Muscle of leg (tissue), 11 donors: ENCODE results near the gene MUSTN1. TPM values are rescaled to one million over a fixed set of nuclear protein-coding genes. Genes with fewer than 3 reads are reported as not detected.

Experiments
- DNase-seq: peaks from one replicate; pipeline ENCODE4 v3.0.0; 2013
- H3K27ac ChIP-seq: one replicate; pipeline ENCODE4 v1.5.1; 2013; ENCODE audit warnings: mild to moderate bottlenecking, low read length, control low read depth
- H3K27me3 ChIP-seq: one replicate; pipeline ENCODE4 v1.6.1; 2013; ENCODE audit warnings: low read length; ENCODE audit not compliant: control insufficient read depth, insufficient read depth
- H3K36me3 ChIP-seq: one replicate; pipeline ENCODE4 v1.6.1; 2013; ENCODE audit warnings: low read length; ENCODE audit not compliant: control insufficient read depth, insufficient read depth
- H3K4me1 ChIP-seq: one replicate; pipeline ENCODE4 v1.6.1; 2013; ENCODE audit warnings: low read length; ENCODE audit not compliant: control insufficient read depth, insufficient read depth
- H3K4me3 ChIP-seq: one replicate; pipeline ENCODE4 v1.5.1; 2013; ENCODE audit warnings: low read length, control low read depth
- H3K9me3 ChIP-seq: replicated peaks from 2 replicates; pipeline ENCODE4 v1.6.1; 2013; ENCODE audit warnings: low read depth, low read length; ENCODE audit not compliant: control insufficient read depth
- WGBS: methylation state at CpG from one replicate; pipeline ENCODE4 v1.1.5; 2013; ENCODE audit warnings: missing lambda C conversion rate; ENCODE audit not compliant: insufficient coverage; 5-methylcytosine and 5-hydroxymethylcytosine counted together
- polyA plus RNA-seq, 8 donors: library from polyadenylated mRNA; unstranded; fragments of 120-200 nt; gene quantifications; one replicate each; pipeline versions ENCODE4 v1.2.1 to v1.2.3, GENCODE V29; 2013; ENCODE audit warnings: inconsistent platforms in 1 of 8, low replicate concordance in 1 of 8; ENCODE audit not compliant: insufficient read length in 8 of 8, insufficient read depth in 1 of 8
- total RNA-seq: library from RNA; stranded (reverse); fragments of 120-200 nt; gene quantifications from one replicate; pipeline ENCODE4 v1.2.4, GENCODE V29; 2013

The MUSTN1 gene
- total and polyA plus RNA-seq, 9 donors: 93.5 to 168 (median 126) TPM

- Histone ChIP-seq H3K9me3 (no peaks in the 10 kb centered on the region), H3K27ac (no peak overlapping the region), H3K27me3 (no peaks in the 10 kb centered on the region), H3K36me3 (peaks cover 7% of the 10 kb centered on the region), H3K4me3 (no peak overlapping the region), H3K4me1 (no peaks in the 10 kb centered on the region)
- WGBS: 52% methylated on average over 7 of the region's 8 CpGs
- DNase-seq: no peak
These were observed 21.0 kb downstream of the MUSTN1 start for GRCh38 chr3:52813810-52814209.

GRCh38 chr3:52811452-52812011 is 23.3 kb downstream of the MUSTN1 start:
- H3K27ac ChIP-seq: no peak overlapping the region
- no peaks in the 10 kb centered on the region for H3K9me3 ChIP-seq
- 78% methylated on average over 6 of the region's 7 CpGs for whole genome bisulfite sequencing
- H3K4me3 ChIP-seq: no peak overlapping the region
- H3K4me1 ChIP-seq: no peaks in the 10 kb centered on the region
- DNase-seq: no peak
- peaks cover 7% of the 10 kb centered on the region for H3K36me3 ChIP-seq
- peaks cover 2% of the 10 kb centered on the region for H3K27me3 ChIP-seq

GRCh38 chr3:52810923-52811322 is 23.9 kb downstream of the MUSTN1 start:
- no peak for DNase-seq
- H3K27ac ChIP-seq: no peak overlapping the region
- no peak overlapping the region for H3K4me3 ChIP-seq
- H3K27me3 ChIP-seq: peaks cover 2% of the 10 kb centered on the region
- no peaks in the 10 kb centered on the region for H3K4me1 ChIP-seq
- no peaks in the 10 kb centered on the region for H3K9me3 ChIP-seq
- WGBS: 86% methylated on average over 6 of the region's 11 CpGs
- peaks cover 7% of the 10 kb centered on the region for H3K36me3 ChIP-seq

- no peaks in the 10 kb centered on the region for H3K4me1 ChIP-seq
- WGBS: 61% methylated on average over 6 of the region's 7 CpGs
These were observed 25.0 kb downstream of the MUSTN1 start for GRCh38 chr3:52809662-52810377.

GRCh38 chr3:52809149-52809548 is 25.7 kb downstream of the MUSTN1 start:
- Histone ChIP-seq H3K9me3 (no peaks in the 10 kb centered on the region), H3K4me3 (no peak overlapping the region), H3K27me3 (peaks cover 2% of the 10 kb centered on the region), H3K4me1 (no peaks in the 10 kb centered on the region), H3K27ac (no peak overlapping the region), H3K36me3 (peaks cover 7% of the 10 kb centered on the region)
- 76% methylated on average over 2 of the region's 2 CpGs for WGBS
- no peak for DNase-seq

More at GRCh38 chr3:52809662-52810377, 25.0 kb downstream of the MUSTN1 start:
- H3K4me3 ChIP-seq: no peak overlapping the region
- H3K9me3 ChIP-seq: no peaks in the 10 kb centered on the region
- H3K36me3 ChIP-seq: peaks cover 7% of the 10 kb centered on the region
- no peak for DNase-seq
- peaks cover 2% of the 10 kb centered on the region for H3K27me3 ChIP-seq
- H3K27ac ChIP-seq: no peak overlapping the region

GRCh38 chr3:52805270-52806039 is 29.4 kb downstream of the MUSTN1 start:
- DNase-seq: no peak
- H3K4me1 ChIP-seq: no peaks in the 10 kb centered on the region
- no peaks in the 10 kb centered on the region for H3K36me3 ChIP-seq
- 72% methylated on average over 9 of the region's 19 CpGs for WGBS
- H3K9me3 ChIP-seq: no peaks in the 10 kb centered on the region
- H3K4me3 ChIP-seq: no peak overlapping the region
- H3K27ac ChIP-seq: no peak overlapping the region
- peaks cover 2% of the 10 kb centered on the region for H3K27me3 ChIP-seq

GRCh38 chr3:52801839-52802238 is 33.0 kb downstream of the MUSTN1 start:
- H3K27ac ChIP-seq: no peak overlapping the region
- no peaks in the 10 kb centered on the region for H3K9me3 ChIP-seq
- 61% methylated on average over 5 of the region's 5 CpGs for WGBS
- DNase-seq: no peak
- no peaks in the 10 kb centered on the region for H3K36me3 ChIP-seq
- no peak overlapping the region for H3K4me3 ChIP-seq
- no peaks in the 10 kb centered on the region for H3K27me3 ChIP-seq
- no peaks in the 10 kb centered on the region for H3K4me1 ChIP-seq

GRCh38 chr3:52800079-52800478 is 34.7 kb downstream of the MUSTN1 start:
- DNase-seq: no peak
- WGBS: 74% methylated on average over 6 of the region's 7 CpGs
- Histone ChIP-seq H3K27ac (no peak overlapping the region), H3K9me3 (no peaks in the 10 kb centered on the region), H3K36me3 (no peaks in the 10 kb centered on the region), H3K4me3 (no peak overlapping the region), H3K27me3 (no peaks in the 10 kb centered on the region), H3K4me1 (no peaks in the 10 kb centered on the region)

GRCh38 chr3:52798978-52799476 is 35.8 kb downstream of the MUSTN1 start:
- Histone ChIP-seq H3K27ac (no peak overlapping the region), H3K27me3 (no peaks in the 10 kb centered on the region), H3K36me3 (no peaks in the 10 kb centered on the region), H3K9me3 (no peaks in the 10 kb centered on the region), H3K4me3 (no peak overlapping the region), H3K4me1 (peaks cover 7% of the 10 kb centered on the region)
- DNase-seq: no peak
- 50% methylated on average over 13 of the region's 14 CpGs for WGBS

GRCh38 chr3:52798376-52798977 is 36.3 kb downstream of the MUSTN1 start:
- no peaks in the 10 kb centered on the region for H3K36me3 ChIP-seq
- H3K9me3 ChIP-seq: no peaks in the 10 kb centered on the region
- no peak overlapping the region for H3K4me3 ChIP-seq
- DNase-seq: no peak
- H3K4me1 ChIP-seq: peaks cover 13% of the 10 kb centered on the region
- no peaks in the 10 kb centered on the region for H3K27me3 ChIP-seq
- 77% methylated on average over 8 of the region's 10 CpGs for WGBS
- H3K27ac ChIP-seq: no peak overlapping the region
